ENCODE data around the gene PARVB. TPM values are rescaled to one million over a fixed set of nuclear protein-coding genes. Genes with fewer than 3 reads are reported as not detected.

The PARVB gene
- polyA plus RNA-seq, 1 donor (not counting 4 experiments of a cell fraction or from before 2014, with no cell fraction given), result 10.5 TPM

DNA sequence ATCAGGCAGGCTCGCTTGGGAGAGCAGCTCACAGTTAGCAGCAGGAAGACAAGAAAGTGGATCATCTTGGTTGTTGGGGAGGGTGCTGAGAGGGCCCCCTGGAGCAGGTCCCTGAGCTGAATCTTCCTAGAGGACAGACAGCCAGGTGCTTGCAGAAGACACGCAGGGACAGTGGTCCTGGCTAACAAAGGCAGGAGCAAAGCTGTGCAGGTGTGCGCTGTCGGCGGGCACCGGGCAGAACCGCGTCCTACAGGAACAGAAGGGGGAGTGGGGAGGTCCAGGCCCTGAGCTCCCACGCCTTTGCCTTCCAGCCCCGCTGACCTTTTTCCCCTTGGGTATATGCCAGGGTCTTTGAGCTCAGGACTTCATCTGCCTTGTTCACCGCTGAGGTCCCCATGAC is 30.1 kb upstream of the PARVB start:
- H3K4me1 ChIP-seq (ENCODE audit: control insufficient read depth, extremely low read depth, insufficient read depth, low read length), result no peaks in the 10 kb centered on the region
- no peaks in the 10 kb centered on the region for H3K27me3 ChIP-seq (ENCODE audit: control insufficient read depth, extremely low read depth, insufficient read depth, low read length)
- H3K9ac ChIP-seq (ENCODE audit: control insufficient read depth, extremely low read depth, insufficient read depth, low read length), result no peak overlapping the region
- no peak for TF ChIP-seq CTCF (optimal IDR thresholded peaks at IDR 0.05 in 1 of 3, IDR thresholded peaks at IDR 0.05 in 1 of 3, conservative IDR thresholded peaks at IDR 0.05 in 1 of 3; ENCODE audit: extremely low read depth in 1 of 3, insufficient read depth in 2 of 3, low read length in 3 of 3)
- TF ChIP-seq EZH2 (IDR thresholded peaks at IDR 0.05; ENCODE audit: low read length), result no peak
- H4K20me1 ChIP-seq (ENCODE audit: control insufficient read depth, extremely low read depth, insufficient read depth, low read length), result no peaks in the 10 kb centered on the region
- no peak overlapping the region for H3K4me2 ChIP-seq (ENCODE audit: control insufficient read depth, extremely low read depth, insufficient read depth, low read depth, low read length)
- H3K36me3 ChIP-seq (ENCODE audit: control insufficient read depth in 2 of 2, extremely low read depth in 1 of 2, insufficient read depth in 2 of 2, low read length in 2 of 2), result peaks cover 28 to 38% of the 10 kb centered on the region in 2 experiments
- H3K27ac ChIP-seq (ENCODE audit: control insufficient read depth, insufficient read depth, low read length), result no peak overlapping the region
- no peak overlapping the region for H2AFZ ChIP-seq (ENCODE audit: control insufficient read depth, low read length)
- no peak overlapping the region for H3K4me3 ChIP-seq (ENCODE audit: control insufficient read depth in 2 of 3, extremely low read depth in 1 of 3, insufficient read depth in 2 of 3, low read depth in 1 of 3, low read length in 3 of 3)
- dilution Hi-C loops (cut with MboI; ENCODE audit: extremely low pct_ligation_motif_present, low sequenced_read_pairs), result no loop called here
- FAIRE-seq (no peak), DNase-seq (ENCODE audit: low read depth, low spot score) (no peak)
- no peaks in the 10 kb centered on the region for H3K79me2 ChIP-seq (ENCODE audit: control insufficient read depth, insufficient read depth, low read length)
- no peaks in the 10 kb centered on the region for H3K9me3 ChIP-seq (ENCODE audit: control insufficient read depth, low read depth, low read length)
- H3K9me1 ChIP-seq (ENCODE audit: control insufficient read depth, extremely low read depth, insufficient read depth, low read length), result no peaks in the 10 kb centered on the region

GRCh38 chr22:43994416-43994815 is 29.7 kb upstream of the PARVB start:
- no peaks in the 10 kb centered on the region for H3K79me2 ChIP-seq (ENCODE audit: control insufficient read depth, insufficient read depth, low read length)
- no peaks in the 10 kb centered on the region for H3K4me1 ChIP-seq (ENCODE audit: control insufficient read depth, extremely low read depth, insufficient read depth, low read length)
- H4K20me1 ChIP-seq (ENCODE audit: control insufficient read depth, extremely low read depth, insufficient read depth, low read length), result no peaks in the 10 kb centered on the region
- H3K4me3 ChIP-seq (ENCODE audit: control insufficient read depth in 2 of 3, extremely low read depth in 1 of 3, insufficient read depth in 2 of 3, low read depth in 1 of 3, low read length in 3 of 3), result no peak overlapping the region
- H3K36me3 ChIP-seq (ENCODE audit: control insufficient read depth in 2 of 2, extremely low read depth in 1 of 2, insufficient read depth in 2 of 2, low read length in 2 of 2), result peaks cover 30 to 38% of the 10 kb centered on the region in 2 experiments
- H3K4me2 ChIP-seq (ENCODE audit: control insufficient read depth, extremely low read depth, insufficient read depth, low read depth, low read length), result no peak overlapping the region
- H3K9me3 ChIP-seq (ENCODE audit: control insufficient read depth, low read depth, low read length), result no peaks in the 10 kb centered on the region
- no peak overlapping the region for H2AFZ ChIP-seq (ENCODE audit: control insufficient read depth, low read length)
- no peak overlapping the region for H3K27ac ChIP-seq (ENCODE audit: control insufficient read depth, insufficient read depth, low read length)
- TF ChIP-seq EZH2 (IDR thresholded peaks at IDR 0.05; ENCODE audit: low read length), result no peak
- no peak for TF ChIP-seq CTCF (optimal IDR thresholded peaks at IDR 0.05 in 1 of 3, IDR thresholded peaks at IDR 0.05 in 1 of 3, conservative IDR thresholded peaks at IDR 0.05 in 1 of 3; ENCODE audit: extremely low read depth in 1 of 3, insufficient read depth in 2 of 3, low read length in 3 of 3)
- dilution Hi-C loops (cut with MboI; ENCODE audit: extremely low pct_ligation_motif_present, low sequenced_read_pairs), result no loop called here
- H3K27me3 ChIP-seq (ENCODE audit: control insufficient read depth, extremely low read depth, insufficient read depth, low read length), result no peaks in the 10 kb centered on the region
- no peak for FAIRE-seq
- H3K9ac ChIP-seq (ENCODE audit: control insufficient read depth, extremely low read depth, insufficient read depth, low read length), result no peak overlapping the region
- no peak for DNase-seq (ENCODE audit: low read depth, low spot score)
- no peaks in the 10 kb centered on the region for H3K9me1 ChIP-seq (ENCODE audit: control insufficient read depth, extremely low read depth, insufficient read depth, low read length)
